Stromal cell of bone marrow (primary cell): ENCODE measurements around the gene RAMACL.
A peak's percentile ranks its signal among the peaks of the same experiment; 100 is the strongest.

Source experiments
- DNase-seq: peaks from one replicate; pipeline ENCODE4 v3.0.0-alpha.2; 2012; ENCODE audit warnings: low read depth

RAMACL gene

DNA sequence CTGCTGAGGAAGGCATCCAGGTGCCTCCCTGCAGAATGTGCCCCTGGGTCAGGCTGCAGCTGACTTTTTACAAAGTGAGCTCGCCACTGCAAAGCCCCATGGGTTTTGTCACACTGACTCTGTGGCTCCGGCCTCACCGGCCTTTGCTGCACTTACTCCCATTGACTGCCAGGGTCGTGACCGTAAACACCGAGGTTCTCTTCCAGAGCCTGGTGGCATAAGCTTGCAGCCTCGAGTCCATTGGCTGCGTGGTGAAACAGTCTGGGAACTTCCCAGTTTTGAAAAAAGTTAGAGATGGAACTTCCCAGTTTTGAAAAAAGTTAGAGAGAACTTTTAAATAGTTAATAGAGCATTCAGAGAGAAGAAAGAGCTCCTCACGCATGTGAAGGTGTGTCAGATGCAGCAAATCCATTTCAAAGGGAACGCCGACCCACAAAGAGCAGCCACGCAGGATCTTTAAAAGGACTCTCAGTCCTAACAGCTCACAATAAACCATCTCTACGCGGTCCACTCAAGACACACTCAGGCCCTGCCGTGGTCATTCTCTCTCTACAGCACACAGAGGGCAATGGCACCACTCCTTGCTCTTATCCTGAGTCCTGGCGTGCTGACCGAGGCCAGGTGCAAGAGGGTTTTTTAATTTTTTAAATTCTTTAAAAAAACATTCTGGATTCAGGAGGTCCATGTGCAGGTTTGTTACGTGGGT is 12.8 kb downstream of the RAMACL start:
- no peak for DNase-seq

DNA sequence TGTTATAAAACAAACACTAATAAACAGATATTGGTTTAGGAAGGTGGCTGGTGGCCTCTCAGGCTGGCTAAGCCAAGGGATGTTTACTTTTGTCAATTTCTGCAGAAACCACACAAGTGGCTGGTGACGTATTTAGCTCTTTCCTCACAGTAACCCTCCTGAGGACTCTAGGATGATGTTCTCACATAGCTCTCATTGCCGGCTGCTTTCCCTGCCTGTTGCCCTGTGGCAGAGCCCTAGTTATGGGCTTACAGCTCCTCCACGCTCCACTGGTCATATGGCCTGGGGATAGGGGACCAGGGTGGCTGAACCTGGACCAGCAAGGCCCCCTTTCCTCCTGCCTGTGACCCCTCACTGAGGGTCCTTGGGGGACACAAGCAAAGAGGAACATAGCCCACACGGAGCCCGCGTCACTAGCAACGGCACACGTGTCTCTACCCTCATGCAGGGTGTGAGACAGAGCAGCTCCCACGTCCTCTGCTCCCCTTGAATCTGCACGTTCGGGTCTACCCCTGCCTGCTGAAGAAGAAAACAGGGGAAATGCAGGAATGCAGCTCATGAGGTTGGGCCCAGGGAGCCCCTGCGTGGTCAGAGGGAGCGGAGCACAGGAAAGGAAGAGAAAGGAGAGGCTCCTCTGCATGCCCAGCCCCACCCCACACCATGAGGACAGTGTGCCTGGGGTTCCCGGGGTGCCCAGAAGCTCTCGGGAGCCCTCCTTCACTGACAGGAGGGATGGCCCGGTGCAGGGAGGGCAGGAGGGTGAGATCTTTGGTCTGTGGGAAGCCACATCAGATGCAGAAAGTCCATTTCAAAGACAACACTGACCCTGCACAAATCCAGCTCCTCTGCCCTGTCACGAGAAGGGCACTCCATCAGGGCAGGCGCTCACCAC is 13.9 kb downstream of the RAMACL start:
- peak; percentile 81 for DNase-seq

DNA sequence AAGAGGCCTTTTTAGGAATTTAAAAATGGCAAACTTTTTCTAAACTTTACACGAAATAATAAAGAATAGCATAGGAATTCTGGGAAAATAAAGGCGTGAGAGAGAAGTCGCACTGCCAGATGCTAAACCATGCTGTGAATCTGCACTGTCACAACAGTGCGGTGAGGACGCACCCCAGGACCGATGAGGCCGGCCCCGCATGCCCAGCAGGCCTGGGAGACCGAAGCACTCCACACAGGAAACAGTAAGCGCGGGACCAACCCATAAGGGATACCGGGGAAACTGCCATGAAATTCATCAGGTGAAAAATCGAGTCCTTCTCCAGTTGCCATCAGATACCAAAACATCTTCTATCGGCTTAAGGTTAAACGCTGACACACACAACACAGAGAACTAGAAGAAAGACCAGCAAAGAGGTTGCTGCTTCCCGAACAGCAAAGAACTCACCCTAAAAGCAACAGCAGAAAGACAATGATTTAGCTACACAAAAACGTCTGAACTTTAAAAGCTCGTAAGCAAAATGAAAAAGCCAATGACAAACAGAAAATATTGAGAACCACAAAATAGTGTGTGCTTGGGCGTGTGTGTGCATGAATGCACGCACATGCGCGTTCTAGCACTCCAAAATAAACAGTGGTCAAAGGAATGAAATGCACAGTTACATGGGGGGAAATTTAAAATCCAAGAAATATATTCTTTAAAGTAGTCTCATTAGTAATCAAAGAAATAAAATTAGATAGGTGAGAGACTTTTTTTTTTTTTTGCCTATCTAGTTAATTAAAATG is 15.4 kb downstream of the RAMACL start:
- DNase-seq, result no peak

DNA sequence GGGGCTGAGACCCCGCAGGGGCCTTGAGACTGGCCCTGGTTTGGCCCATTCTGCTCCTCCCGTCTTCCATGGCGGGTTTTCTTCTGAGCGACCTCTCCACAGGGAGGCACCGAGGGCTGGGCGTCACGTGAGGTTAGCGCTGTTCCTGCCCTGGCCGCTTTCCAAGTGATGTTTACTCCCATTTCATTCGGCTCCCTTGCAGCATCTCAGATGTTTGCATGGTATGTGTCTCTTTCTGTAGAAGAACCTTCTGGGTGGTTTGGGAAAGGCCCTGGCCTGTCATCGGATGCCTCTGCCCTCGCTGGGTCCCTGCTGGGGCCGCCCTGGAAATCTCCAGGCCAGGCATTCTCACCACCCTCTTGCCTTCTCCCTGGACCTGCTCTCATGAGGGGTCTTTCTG is 17.3 kb downstream of the RAMACL start:
- no peak for DNase-seq

DNA sequence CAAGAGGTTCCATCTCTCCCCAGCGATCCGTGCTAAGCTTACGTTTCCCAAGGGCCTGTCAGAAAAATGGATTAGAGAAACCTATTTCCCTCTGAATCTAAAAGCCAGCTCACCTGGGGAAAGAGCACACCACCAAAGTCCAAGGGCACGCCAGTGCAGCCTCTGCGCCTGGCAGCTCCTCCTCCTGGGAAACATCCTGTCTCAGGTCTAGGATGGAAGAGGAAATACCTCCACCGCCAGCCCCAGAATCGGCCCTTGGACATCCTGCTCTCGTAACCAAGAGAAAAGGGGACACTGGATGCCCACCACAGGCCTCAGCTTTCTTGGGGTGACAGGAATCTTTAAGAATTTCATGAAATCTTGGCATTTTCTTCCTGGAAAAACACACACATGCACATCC is 18.7 kb downstream of the RAMACL start:
- no peak for DNase-seq

DNA sequence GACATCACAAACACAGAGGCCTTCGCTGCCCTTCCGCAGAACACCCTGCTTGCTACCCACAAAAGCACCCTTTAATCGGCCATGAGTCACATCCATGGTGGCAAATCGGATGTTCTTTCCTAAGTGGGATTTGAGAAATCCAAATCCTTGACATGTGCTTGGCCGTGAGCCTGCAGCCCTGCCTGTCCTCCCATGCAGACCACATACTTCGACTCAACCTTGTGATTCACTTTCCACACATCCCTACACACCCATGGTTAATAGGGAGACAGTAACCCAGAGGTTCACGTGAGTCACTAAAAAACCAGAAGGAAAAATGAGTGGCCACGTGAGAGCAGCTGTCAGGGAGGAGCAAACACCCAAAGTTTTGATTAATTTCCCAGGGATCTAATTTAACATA is 19.4 kb downstream of the RAMACL start:
- peak; percentile 96 for DNase-seq

DNA sequence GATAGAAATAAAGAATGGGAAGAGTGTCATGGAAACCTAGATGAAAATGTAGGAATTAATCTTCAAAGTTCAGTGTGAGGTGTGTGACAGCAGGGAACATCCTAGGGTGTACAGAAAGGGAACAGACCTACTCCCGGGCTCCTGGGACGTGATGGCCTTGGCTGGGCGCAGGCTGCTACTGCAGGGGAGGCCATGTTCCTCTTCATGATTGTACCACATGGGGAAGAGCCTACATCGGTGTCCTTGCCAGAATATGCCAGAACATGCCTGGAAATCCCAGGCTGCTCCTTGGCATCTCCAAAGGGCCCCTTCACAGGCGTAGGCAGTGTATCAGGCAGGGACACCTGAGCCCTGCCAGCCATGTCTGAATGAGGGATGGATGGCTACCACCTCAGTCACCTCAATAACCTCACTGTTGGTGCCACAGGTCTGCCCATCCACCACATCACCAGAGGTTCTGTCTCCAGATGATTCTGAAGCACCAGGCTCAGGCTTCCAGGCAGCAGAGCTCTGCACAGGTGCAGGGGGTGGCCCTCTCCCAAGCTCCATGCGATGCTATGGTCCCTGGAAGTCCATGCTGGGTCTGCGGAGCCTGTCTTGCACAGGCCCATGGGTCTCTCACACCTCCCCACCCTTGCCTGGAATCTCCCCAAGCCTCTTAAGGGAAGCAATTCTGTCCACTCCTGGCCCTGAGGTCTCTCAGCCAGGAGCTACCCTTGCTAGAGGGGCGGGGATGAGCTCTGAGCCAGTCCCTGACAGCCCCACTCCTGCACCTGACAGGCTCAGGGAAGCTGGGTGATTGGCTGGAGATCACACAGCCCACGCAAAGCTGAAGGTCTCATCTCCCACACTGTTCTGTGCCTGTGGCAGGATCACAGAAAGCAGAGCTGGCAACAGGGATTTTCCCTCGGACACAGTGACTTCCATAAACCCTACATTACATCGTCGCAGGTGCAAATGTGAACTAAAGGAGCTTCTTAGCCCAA is 20.2 kb downstream of the RAMACL start:
- DNase-seq, result no peak

DNA sequence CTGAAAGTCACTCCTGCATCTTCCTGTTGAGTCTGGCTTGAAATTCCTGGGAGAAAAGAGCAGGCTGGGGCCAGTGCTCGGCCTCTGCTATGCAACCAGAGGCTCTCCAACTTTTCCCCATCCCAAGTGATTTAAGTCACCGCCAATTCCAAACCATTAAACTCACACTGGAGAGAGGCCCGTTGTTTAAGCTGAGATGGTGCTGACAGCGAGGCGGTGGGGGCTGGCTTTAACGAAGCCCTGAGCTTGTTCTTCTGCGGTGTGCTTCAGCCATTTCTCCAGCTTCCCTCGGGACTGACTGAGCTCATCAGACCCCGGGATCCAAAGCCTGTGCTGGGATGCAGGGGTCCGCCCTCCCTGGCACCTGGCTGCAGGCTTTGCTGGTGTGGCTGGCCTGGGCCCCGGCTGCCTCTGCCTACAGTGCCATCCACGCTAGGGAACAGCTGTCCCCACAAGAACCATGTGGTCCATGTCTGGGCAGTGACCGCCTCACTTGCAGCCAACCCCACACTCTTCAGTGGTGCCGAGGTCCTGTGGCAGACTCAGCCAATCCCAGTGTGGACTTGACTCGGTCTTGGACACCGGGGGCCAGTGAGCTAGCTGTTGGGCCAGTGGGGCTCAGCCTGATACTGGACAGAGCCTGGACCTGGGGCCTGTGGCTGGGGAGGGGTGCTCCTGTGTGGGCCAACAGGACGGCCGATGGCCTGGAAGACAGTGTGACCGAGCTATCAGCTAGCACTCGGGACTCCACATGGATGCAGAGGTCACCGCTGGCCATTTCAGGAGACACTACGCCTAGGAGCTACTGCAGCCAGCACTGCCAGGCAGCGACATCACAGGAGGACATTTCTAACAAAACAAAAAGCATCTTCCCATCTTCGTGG is 21.2 kb downstream of the RAMACL start:
- DNase-seq, result no peak

DNA sequence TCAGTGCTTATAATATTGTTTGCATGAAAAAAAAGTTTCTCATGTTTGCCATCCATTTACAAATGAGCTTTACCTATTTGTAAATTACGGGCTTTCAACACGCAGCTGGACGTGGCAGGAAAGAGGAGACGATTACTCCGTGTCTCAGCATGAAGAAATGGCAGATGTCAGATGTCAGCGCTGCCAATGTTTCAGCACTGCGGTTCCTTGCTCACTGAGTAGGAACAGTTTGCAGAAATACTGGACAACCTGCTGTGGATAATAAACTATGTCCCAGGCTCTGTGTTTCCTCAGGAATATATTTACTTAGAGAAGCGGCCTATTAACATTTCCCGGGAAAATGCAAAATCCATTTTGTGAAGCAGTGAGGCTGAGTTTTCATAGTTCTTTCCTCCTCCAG is 22.7 kb downstream of the RAMACL start:
- DNase-seq, result no peak

DNA sequence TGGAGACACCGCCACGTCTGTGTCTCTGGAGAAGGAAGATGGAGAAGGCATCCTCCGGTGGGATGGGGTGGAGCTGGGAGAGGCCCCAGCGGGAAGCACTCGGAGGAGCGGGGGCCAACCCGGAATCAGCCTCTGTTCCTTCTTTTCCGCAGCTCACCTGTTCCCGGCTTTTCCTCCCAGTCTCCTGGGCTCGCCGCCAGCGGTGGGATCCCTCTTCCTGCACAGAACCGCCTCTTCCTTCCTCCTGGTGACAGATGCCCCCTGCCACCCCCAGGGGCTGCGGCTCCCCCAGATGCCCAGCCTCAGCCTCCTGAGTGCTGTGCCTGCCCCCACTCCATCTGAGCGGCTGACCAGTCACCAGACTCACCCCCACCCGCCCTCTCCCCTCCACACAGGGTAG is 23.3 kb downstream of the RAMACL start:
- DNase-seq, result no peak

DNA sequence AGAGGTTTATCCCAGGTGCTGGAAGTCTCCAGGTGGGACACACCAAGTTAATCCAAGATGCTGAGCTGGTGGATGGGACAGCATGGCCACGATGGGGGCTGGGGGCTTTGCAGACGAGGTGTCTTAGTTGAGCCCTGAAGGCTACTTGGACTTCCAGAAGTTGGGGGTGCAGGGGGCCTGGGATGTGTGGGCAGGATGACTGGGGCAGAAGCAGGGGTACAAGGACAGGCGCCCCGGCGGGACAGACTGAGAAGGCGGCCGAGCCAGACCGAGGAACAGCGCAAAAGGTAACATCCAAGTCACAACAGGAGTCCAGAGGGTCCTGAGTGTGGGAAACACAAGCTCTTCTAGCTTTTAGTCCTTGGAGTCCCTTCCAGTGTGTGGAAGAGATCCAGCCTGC is 23.8 kb downstream of the RAMACL start:
- DNase-seq, result no peak

DNA sequence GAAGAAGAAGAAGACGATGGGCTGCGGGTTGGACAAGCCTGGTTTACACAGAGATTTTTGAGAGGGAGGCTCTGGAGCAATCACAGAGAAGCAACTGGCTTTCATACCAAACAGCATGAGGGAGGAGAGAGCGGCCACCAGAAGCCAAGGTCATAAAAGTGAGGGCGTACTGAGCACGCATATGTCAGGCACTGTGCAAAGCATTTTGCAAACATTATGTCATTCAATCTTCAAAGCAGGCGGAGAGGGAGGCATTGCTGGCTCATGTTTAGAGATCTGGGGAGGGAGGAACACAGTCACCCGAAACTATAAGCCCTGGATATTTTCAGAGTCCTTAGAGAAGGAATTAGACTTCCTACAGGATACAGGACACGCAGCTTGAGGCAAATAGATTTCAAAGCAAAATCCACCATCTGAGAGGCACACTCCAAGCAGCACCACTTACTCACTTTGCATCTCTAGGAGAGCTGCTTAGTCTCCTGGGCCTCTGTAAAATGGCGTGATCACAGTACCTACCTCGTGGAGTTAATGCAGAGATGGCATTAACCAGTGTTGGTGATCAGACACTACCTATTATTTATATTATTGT is 24.6 kb downstream of the RAMACL start:
- DNase-seq, result no peak

DNA sequence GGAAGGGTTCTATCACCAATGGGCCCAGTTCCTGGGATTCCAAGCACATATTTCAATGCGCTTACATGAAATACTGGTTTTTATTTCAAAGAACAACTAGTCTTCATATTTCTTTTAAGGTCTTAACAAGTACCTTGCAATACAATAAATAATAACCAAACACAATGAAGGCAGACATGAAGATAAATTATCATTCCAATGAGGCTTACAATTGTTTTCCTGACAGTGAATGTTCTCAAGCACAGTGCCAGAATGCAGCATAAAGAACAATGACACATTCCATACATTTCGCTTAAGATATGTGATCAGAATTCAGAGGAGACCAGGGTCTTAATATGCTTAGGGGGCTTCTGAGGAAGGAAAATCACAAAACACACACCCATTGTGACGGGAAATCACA is 26.3 kb downstream of the RAMACL start:
- no peak for DNase-seq

DNA sequence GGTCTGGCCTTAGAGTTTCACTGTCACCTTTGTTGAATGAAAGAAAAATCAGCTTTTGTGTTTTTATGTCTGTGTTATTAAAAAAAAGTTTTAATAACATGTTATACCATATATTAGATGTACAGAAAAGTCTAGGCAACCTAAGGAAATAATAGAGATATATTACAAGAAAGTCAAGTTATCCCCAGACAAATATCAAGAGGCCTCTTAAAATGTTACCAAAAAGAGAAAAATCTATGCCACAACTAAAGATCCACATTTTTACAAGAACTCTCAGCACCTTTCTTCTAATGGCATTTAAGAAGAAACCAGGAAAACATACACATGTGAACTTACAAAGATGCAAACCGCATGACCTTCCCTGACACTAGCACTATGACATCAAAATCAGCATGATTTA is 26.8 kb downstream of the RAMACL start:
- no peak for DNase-seq

DNA sequence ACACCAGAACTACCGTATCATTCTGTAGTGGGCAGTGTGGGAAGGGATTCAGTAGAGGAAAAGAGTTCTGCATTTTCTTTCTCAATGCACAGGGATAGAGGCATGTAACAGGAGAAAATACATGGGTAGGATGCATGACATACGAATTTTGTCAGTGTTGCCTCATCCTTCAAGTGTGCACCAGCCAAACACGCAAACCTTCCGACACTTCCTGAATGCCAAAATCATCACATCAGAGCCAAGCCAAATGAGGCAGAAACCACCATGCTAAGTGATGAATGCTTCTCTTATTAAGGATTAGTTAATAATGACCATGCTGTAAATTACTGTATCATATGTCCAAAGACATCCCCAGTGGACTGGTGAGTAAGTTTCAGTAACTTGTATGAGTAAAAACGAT is 27.3 kb downstream of the RAMACL start:
- peak; percentile 33 for DNase-seq

DNA sequence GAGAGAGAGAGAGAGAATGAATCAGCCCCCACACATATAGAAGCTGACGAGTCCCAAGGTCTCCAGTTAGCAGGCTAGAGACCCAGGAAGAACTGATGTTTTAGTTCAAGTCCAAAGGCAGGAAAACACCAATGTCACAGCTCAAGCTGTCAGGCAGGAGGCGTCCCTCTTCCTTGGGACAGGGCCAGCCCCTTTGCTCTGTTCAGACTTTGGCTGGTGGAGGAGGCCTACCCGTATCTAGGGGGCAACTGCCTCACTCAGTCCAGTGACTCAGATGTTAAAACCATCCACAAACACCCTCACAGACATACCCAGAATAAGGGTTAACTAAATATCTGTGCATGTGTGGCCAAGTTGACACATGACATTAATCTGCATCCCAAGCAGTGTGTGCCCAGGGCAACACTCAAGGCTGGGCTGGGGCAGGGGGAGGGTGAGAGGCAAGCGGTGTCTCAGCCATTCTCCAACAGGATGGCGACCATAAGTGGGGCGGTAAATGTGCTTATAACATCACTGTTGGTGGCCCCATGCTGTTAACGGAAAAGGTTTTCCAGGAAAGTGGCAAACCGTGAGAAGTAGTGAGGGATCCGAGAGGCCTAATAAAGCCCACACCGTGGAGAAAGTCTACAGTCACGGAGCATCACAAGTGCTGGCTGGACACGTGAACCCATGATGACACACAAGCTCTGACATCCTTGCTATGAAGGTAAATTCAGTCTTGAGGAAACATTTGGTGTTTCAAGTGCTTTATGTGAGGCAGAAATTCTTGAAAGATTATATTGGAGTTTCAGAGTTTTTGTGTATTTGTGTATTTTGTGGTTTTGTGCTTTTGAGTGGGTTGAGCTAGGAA is 28.1 kb downstream of the RAMACL start:
- no peak for DNase-seq

DNA sequence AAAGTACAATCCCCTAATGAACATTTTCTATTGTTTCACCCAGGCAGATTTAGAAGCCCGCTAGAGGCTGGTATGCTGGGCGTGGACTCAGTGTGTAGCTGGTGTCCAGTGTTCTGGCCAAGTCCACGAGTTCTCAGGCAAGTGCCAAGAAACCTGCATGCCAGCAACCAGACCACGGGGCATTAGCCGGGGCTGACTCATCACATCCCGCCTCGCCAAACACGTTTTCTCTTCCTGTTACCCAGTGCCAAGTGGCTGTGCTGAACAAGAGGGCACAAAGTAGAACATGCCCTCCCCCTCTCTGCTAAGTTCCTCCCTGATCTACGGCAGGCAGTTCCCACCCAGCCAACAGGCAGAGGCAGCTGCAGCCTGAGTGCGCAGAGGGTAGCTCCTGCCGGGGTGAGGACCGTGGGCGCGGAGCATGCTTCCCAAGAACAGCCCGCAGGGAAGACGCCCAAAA is 29.6 kb downstream of the RAMACL start:
- DNase-seq, result peak; percentile 79

DNA sequence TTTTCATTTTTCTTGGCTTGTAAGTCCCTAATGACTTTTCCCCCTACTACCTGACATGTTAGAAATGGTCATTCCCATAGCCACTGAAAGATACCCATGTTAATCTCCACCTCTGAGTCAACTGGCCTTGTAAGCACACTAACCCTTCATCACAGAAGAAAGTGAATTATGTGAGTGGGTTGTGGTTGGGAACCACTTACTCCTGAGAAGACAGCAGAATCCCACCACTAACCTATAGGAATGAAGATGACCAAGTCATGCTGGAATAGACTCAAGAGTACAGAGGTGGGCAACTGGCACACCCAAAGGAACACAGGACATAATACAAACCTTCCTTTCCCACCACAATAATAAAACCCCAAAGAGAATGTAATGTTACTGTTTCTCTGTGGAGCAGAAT is 30.1 kb downstream of the RAMACL start:
- no peak for DNase-seq

DNA sequence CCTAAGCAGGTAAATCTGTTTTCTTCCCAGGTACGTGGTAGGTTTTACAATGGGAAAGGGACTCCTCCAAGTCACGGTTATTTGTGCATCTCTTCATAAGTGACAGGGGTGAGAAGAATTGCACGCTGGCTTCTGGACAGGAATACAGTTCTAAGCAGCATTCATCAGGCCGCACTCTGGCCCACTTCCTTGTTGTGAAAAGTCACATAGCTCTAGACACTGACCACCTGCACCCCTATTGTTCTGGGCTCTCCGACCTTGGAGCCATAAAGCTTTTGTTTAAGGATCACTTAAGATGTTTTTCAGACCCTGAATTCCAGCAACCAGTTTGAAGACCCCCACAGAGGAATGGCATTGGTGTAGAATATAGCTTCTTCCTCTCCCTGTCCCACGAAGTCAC is 31.4 kb downstream of the RAMACL start:
- DNase-seq, result no peak
